K562 (cell line): ENCODE measurements around the gene MALRD1.

Experiments
- ARID3A ChIP-seq: IDR thresholded peaks from 2 replicates; pipeline ENCODE4 v1.6.1; 2012; ENCODE audit warnings: low read depth, low read length, improper control_type of control experiment, borderline replicate concordance
- CCAR2 ChIP-seq: fragments of 200-400 bp; formaldehyde crosslinking; IDR thresholded peaks from 2 replicates; pipeline ENCODE4 v1.6.1; 2017; ENCODE audit warnings: mild to moderate bottlenecking, low read depth, low read length
- ESRRA ChIP-seq: fragments of 450-650 bp; IDR thresholded peaks from 2 replicates; pipeline ENCODE4 v1.6.1; 2014; ENCODE audit warnings: low read depth, mild to moderate bottlenecking, moderate library complexity, borderline replicate concordance
- FOSL1 ChIP-seq: fragments of 200-800 bp; sonication (Bioruptor generic); conservative IDR thresholded peaks from 2 replicates; pipeline ENCODE4 v1.6.1; 2016; ENCODE audit warnings: missing genetic modification characterization, missing compliant biosample characterization
- FOXA3 ChIP-seq, 2 experiments: fragments of 450-650 bp in 1 of 2; sonication (generic) in 1 of 2; formaldehyde crosslinking; IDR thresholded peaks in 1 of 2; conservative IDR thresholded peaks in 1 of 2; 2 replicates each; pipeline versions ENCODE4 v1.4.0 to v1.8.0; 2020 to 2022; ENCODE audit warnings: mild to moderate bottlenecking in 2 of 2, missing genetic modification reagents in 1 of 2
- HINFP ChIP-seq: fragments of 450-650 bp; conservative IDR thresholded peaks from 2 replicates; pipeline ENCODE4 v1.6.1; 2016; ENCODE audit warnings: missing genetic modification characterization, low read depth, mild to moderate bottlenecking, control low read depth, missing compliant biosample characterization
- POLR2A ChIP-seq: fragments of 450-650 bp; conservative IDR thresholded peaks from 2 replicates; pipeline ENCODE4 v1.6.1; 2016
- SREBF2 ChIP-seq: sonication (generic); formaldehyde crosslinking; IDR thresholded peaks from 2 replicates; pipeline ENCODE4 v1.4.0; 2020; ENCODE audit warnings: mild to moderate bottlenecking, missing genetic modification reagents
- ZNF12 ChIP-seq: sonication (generic); formaldehyde crosslinking; IDR thresholded peaks from 2 replicates; pipeline ENCODE4 v1.4.0; 2020; ENCODE audit warnings: mild to moderate bottlenecking, missing genetic modification reagents
- ZNF561 ChIP-seq: fragments of 450-650 bp; formaldehyde crosslinking; conservative IDR thresholded peaks from 2 replicates; pipeline ENCODE4 v1.4.0; 2020; ENCODE audit warnings: mild to moderate bottlenecking, moderate library complexity

- TF ChIP-seq POLR2A (no peak), CCAR2 (no peak), ESRRA (no peak), FOSL1 (tag) (no peak), ARID3A (no peak), ZNF12 (CRISPR knock-in tag) (no peak), SREBF2 (CRISPR knock-in tag) (no peak), FOXA3 (CRISPR knock-in tag; conservative IDR thresholded peaks at IDR 0.05 in 1 of 2, IDR thresholded peaks at IDR 0.05 in 1 of 2) (no peak), HINFP (tag) (no peak), ZNF561 (CRISPR knock-in tag) (no peak)
Observed at GRCh38 chr10:19012111-19012510, 36.5 kb upstream of the MALRD1 start.
